ENCODE data around the gene DEDD2.

Gene DEDD2

GRCh38 chr19:42168206-42168605 lies 49.3 kb downstream of the DEDD2 start:
- no peak for DNase-seq

GRCh38 chr19:42166316-42166715 lies 51.2 kb downstream of the DEDD2 start:
- no peak for DNase-seq

- no peak for DNase-seq
These were observed 52.3 kb downstream of the DEDD2 start for GRCh38 chr19:42165146-42165545.

GRCh38 chr19:42161616-42162263 lies 55.7 kb downstream of the DEDD2 start:
- DNase-seq: no peak

GRCh38 chr19:42159942-42160341 lies 57.5 kb downstream of the DEDD2 start:
- no peak for DNase-seq

- no peak for DNase-seq
These were observed 58.6 kb downstream of the DEDD2 start for GRCh38 chr19:42158926-42159325.

- DNase-seq: no peak
These were observed 60.9 kb downstream of the DEDD2 start for GRCh38 chr19:42156571-42156970.

- no peak for DNase-seq
These were observed 61.7 kb downstream of the DEDD2 start for GRCh38 chr19:42155796-42156195.

- peak; percentile 37 for DNase-seq
These were observed 62.8 kb downstream of the DEDD2 start for GRCh38 chr19:42154471-42155323.

- DNase-seq: peak; percentile 54
These were observed 63.6 kb downstream of the DEDD2 start for GRCh38 chr19:42153672-42154433.

- no peak for DNase-seq
These were observed 64.4 kb downstream of the DEDD2 start for GRCh38 chr19:42152910-42153671.

- DNase-seq: no peak
These were observed 65.4 kb downstream of the DEDD2 start for GRCh38 chr19:42151782-42152684.

GRCh38 chr19:42150911-42151361 lies 66.5 kb downstream of the DEDD2 start:
- no peak for DNase-seq

GRCh38 chr19:42150364-42150763 lies 67.1 kb downstream of the DEDD2 start:
- peak; percentile 80 for DNase-seq

GRCh38 chr19:42149447-42150202 lies 67.9 kb downstream of the DEDD2 start:
- no peak for DNase-seq

Measured in NCI-H1105 (cell line).